Amniotic epithelial cell (primary cell): ENCODE results near the gene B9D1.

ENCODE experiments used
- DNase-seq: peaks from one replicate; pipeline ENCODE4 v3.0.0-alpha.2; 2010; ENCODE audit warnings: low read depth

B9D1 gene

GRCh38 chr17:19319771-19320505 lies 42.6 kb downstream of the B9D1 start:
- DNase-seq: no peak

GRCh38 chr17:19318611-19319010 lies 43.9 kb downstream of the B9D1 start:
- DNase-seq: no peak

- peak; percentile 71 for DNase-seq
Observed at GRCh38 chr17:19317359-19318095, 45.0 kb downstream of the B9D1 start.

GRCh38 chr17:19316761-19317358 lies 45.7 kb downstream of the B9D1 start:
- no peak for DNase-seq

GRCh38 chr17:19315104-19315503 lies 47.4 kb downstream of the B9D1 start:
- no peak for DNase-seq

- peak; percentile 59 for DNase-seq
Observed at GRCh38 chr17:19313746-19314651, 48.5 kb downstream of the B9D1 start.

GRCh38 chr17:19313066-19313745 lies 49.3 kb downstream of the B9D1 start:
- DNase-seq: no peak

- no peak for DNase-seq
Observed at GRCh38 chr17:19312406-19312805, 50.1 kb downstream of the B9D1 start.

- DNase-seq: no peak
Observed at GRCh38 chr17:19311421-19312215, 50.9 kb downstream of the B9D1 start.

GRCh38 chr17:19311016-19311415 lies 51.5 kb downstream of the B9D1 start:
- no peak for DNase-seq

GRCh38 chr17:19310151-19310550 lies 52.4 kb downstream of the B9D1 start:
- DNase-seq: no peak

- no peak for DNase-seq
Observed at GRCh38 chr17:19309701-19310100, 52.8 kb downstream of the B9D1 start.

- DNase-seq: no peak
Observed at GRCh38 chr17:19308398-19308797, 54.1 kb downstream of the B9D1 start.

- no peak for DNase-seq
Observed at GRCh38 chr17:19307521-19307920, 55.0 kb downstream of the B9D1 start.

- DNase-seq: no peak
Observed at GRCh38 chr17:19306160-19307111, 56.1 kb downstream of the B9D1 start.

- no peak for DNase-seq
Observed at GRCh38 chr17:19305761-19306159, 56.8 kb downstream of the B9D1 start.

- peak; percentile 48 for DNase-seq
Observed at GRCh38 chr17:19305256-19305655, 57.3 kb downstream of the B9D1 start.

GRCh38 chr17:19304751-19305150 lies 57.8 kb downstream of the B9D1 start:
- no peak for DNase-seq

- peak; percentile 74 for DNase-seq
Observed at GRCh38 chr17:19304209-19304608, 58.3 kb downstream of the B9D1 start.
